ENCODE data around the gene BCKDHB.

Gene BCKDHB

DNA sequence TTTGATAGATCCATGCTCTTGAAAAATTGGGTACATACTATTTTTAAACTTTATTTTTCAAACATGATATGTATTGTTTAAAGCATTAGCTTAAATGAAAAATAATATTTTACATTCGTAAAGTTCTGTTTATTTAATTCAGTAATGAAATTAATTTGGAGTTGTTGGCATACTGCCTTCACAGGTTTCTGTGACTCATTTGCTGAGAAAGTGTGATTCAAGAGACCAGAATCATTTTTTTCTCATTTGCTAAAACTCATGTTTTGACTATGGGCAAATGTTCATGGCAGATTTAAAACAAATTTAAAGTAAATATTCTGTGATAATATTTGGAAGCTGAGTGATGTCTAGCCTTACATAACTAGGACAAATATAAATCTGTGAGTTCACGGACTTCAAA lies 230.4 kb downstream of the BCKDHB start:
- DNase-seq = no peak

DNA sequence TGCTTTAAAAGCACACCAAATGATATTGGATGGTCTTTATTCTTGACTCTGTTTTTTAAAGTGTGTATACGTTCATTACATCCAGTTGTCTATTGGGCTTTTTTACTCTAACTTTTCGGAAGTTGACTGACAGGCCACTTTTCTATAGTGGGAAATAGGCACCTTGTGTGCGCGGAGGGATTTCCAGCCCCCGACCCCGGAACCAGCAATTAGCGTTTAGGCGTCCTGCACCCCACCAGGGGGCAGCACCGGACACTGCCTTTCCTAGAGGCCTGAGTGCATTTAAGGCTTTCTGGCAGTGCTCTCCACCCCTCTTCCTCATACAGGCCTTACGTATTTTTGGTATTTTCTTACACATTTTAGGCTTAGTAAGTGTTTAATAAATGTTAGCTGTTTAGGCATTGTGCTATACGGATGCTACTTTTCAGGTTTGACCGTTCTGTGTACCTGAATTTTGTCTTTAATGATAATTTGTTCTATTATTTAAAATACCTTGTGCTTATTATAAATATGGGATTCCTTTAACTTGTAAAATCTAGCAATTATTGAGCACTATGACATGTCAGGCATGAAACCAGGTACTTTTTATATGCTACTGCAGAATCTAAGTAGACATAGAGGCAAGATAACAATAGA lies 231.8 kb downstream of the BCKDHB start:
- DNase-seq = peak; percentile 46

DNA sequence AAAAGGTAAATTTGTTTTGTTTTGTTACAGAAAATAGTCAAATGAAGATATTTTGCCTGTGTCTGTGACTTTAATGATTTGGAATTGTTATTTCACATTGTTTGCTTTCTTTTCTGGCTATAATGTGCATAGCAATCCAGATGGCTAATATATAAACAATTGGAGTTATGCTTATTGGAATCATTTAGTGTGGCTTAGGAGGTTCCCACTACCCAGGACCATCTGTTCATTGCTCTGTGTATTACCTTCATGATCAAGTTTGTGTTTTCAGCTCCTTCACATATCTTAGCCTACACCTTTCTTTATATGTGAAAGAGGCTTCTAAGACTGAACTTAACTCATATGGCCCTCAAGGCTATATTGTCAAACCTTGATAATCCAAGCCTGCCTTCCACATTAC lies 232.9 kb downstream of the BCKDHB start:
- no peak for DNase-seq

DNA sequence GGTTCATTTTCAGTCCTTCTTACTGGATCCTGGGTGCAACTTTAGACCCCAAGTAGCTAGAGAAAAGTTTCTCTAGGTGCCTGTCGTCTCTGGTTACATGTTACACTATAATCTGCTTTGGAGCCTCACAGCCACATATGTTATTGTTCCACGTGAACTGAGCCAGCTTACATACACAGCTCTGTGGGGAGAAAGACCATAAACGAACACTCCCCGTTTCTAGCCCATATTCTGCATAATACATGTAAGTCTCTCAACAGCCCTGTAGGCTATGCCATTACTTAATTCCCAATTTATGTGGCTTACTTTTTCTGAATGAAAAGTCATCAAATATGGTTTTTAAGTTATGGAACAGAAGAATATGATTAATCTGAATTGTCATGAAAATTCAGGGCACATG lies 233.8 kb downstream of the BCKDHB start:
- DNase-seq = no peak

DNA sequence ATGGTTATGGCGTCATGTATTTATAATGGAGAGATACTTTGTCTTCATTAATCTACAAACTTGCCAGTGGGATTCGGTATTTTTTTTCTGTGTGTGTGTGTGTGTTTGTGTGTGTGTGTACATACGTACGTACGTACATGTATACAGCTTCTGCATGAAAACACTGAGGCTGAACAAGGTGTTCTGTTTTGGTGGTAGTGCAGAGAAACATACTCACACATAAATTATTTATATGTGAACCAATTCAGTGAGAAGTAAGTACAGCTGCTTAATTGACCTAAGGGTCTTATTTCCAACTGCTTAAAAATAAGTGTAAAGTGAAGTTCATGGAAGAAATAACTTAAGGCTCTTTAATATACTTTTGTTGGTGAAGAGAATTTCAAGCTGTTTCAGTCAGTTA lies 234.2 kb downstream of the BCKDHB start:
- no peak for DNase-seq

DNA sequence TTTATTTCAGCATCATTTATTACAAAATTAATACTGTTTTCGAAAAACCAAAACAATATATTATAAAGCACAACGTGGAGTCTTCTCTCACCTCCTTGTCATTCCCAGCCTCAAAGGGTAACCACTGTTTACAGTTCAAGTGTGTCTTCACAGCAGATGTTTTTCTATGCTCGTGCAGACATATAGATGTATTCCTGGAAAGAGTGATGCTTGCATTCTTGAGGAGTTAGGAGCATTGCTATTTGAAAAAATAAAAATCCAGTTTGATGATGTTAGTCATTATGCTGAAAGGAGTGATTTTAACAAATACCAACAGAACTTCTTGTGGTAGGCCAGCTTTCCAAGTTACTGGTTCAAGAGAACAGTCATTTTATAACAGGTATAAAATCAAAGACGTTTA lies 234.9 kb downstream of the BCKDHB start:
- DNase-seq = no peak

DNA sequence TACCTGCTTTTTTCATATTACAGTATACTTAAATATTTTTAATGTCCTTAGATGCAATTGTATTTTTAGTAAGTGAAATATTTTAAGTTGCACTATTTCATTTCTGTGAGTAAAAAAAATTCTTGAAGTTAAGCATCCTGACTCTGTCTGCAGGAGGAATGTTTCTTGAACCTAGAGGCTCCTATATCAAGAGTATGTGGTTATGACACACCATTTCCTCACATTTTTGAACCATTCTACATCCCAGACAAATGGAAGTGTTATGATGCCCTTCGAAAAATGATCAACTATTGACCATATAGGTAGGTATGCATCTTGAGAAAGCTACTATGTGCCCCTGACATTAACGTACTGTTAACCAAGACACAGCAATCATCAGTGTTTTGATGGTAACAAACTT lies 237.0 kb downstream of the BCKDHB start:
- DNase-seq = no peak

DNA sequence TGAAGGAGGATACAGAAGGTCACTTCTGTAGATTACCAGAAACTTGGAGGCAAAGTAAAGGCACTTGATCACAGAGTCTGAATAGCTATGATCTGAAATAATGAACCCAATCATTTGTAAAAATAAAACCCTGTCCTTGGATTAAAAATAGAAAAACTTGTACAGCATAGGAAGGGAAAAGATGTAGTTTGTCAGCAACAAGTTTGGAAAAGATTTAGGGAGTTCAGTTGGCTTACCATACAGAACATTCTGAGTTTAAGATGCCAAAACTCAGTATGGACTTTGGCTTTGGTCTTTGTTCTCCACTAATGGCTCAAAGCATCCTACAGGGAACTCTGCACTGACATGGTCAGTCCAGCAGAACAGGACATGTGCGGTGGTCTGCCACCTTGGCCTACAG lies 240.6 kb downstream of the BCKDHB start:
- no peak for DNase-seq

DNA sequence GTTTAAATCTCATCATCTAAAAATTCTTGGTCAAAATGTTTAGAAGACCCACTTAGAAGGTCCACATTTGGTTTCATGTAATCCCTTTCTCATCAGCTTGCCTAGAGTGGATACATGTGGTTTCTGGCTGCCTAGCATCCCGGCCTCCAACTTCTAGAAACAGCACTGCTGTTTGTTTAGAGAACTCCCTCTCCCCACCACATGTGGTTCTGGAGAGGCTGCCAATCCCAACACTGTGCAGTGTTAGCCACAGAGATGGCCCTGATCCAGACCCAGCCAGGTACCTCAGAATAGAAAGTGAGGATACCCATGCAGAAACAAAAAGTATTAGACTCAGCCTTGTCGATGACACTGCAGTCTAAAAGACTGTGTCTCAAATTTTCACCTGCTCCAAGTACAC lies 241.8 kb downstream of the BCKDHB start:
- no peak for DNase-seq

DNA sequence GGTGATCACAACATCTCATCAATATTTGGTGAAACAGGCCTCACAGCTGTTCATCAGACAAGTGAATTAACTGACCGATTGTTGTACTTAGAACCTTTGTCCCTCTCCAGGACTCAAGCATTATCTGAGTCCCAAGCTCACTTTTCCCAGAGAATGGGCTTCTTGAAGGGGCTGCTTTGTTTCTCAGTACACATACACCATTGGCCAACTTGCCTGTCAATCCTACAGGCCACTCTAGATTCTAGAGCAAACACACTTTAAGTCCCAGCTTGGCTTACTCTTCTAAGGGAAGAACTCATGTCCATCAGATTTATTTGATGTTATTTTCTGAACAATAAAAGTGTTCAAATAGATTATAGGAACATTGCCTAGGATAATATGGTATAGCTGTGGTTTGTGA lies 249.5 kb downstream of the BCKDHB start:
- DNase-seq = no peak

DNA sequence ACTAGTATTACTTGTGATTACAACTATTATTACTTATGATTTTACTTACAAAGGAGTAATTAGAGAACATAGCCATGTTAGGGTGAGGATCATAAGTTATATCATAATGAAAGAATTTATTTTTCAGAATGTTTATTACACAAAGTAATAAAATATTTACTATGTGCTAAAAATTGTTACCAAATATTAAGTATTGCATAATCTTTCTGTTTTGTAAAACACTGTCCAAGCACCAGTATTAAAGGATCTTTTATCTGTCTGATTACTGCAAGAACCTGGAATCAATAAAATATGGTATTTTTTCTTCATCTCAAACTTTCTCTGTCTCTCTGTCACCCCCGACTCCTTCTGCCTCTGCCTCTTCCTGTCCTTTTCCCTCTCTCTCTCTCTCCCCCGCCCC lies 250.1 kb downstream of the BCKDHB start:
- no peak for DNase-seq

DNA sequence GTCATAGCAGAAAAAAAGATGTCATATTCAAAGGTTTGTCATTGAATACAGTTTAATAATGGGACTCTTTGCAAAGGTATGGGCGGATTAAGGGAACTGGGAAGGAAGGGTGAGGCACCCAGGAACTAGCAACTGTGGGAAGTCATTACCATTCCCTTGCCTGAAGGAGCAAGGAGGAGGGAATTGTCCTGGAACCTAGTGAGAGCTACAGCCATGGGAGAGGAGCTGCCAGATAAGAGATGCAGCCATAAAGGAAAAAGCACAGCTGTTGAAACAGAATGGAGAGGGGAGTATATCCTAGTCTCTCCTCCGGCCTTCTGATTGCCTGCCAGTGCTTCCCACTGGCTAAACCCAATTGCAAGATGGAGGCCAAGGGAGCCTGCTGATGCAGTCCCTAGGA lies 250.6 kb downstream of the BCKDHB start:
- no peak for DNase-seq

DNA sequence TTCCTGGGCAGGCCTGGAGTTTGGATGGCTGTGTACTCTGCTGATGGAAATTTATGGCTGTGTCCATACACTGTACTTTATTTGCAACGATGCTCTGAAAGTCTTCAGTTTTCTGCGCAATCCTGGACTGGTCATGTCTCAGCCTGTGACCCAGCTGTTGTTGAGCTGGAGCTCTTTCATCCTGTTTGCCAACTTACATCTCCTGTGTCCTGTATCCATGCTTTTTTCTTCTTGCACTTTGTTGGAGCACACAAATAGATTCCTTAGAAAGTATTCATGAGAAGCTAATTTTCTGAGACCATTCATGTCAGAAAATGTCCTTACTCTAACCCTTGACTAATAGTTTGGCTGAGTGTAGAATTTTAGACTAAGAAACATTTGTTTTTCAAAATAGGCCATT lies 251.2 kb downstream of the BCKDHB start:
- DNase-seq = no peak

DNA sequence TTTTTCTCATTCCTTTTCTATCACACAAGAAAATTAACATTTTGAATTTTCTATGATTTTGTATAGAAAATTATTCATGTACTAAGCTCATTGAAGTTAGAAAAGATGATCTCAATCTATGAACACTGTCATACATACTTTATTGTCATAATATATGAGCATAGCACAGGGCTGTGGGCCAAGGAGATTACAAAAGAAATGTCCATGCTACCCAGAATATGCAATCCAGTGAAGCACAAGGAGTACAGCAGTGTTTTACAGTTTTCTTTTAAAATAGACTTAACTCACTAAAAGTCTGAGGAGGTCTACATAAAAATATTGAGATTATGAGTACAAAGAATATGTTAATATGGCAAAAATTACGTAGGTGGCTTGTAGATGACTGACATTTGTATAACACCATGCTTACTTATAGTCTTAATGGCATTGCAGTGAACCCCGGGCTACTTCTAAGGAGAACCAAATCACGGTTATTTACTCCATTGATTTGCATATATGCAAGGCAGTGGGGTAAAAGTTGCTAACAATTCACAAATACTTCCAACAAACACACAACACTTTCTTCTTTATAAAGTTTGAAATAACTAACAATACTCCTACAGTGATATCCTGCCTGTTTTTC lies 257.1 kb downstream of the BCKDHB start:
- no peak for DNase-seq

DNA sequence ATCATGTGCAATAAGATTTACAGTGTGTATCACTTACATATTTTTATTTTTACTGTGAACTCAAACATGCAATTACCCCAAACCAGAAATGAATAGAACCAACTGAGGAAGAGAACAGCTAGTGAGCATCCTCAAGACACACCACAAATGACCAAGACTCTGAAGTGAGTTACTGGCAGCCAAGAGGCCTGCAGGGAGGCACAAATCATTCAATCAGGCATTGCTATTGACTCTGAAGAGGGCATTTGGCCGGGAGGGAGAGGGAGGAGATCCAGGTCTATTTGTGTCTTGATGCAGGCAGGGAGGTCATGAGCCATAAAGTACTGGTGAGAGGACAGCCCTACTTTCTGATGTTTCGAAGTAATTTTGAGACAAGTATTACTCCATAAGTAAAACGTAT lies 257.7 kb downstream of the BCKDHB start:
- DNase-seq = no peak

DNA sequence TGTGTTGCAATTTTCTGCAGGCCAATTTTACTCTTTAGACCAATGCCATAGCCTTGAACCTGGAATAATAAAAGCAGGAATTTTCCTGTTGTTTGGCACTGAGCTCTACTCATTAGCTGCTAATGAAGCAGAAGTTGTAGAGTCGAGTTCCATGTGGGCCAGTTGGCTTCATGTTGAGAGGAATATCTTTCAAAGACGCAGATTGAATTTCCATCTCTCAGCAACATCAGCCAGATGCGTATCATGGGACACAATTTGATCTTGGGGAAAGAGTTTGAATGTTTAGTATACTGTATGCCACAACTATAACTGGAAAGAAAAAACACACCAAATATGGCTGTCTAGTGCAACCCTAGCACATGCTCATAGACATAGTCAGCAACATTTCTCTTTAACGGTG lies 259.6 kb downstream of the BCKDHB start:
- no peak for DNase-seq

DNA sequence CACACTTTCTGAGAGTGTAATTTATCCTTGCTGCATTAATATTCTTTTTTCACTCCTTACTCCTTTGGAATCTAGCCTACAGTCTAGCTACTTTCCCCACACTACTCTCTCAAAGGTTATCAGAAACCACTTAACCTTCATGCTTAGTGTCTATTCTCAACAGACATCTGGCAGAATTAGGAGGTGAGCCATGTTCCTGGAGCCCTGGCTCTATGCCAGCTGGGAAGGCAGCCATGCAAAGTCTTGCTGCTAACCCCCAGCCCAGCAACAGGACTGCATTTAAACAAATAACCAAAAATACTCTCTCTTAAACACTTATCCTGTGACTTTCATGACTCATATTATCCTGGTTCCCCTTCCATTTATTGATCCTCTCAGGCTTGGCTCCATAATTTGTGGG lies 260.2 kb downstream of the BCKDHB start:
- DNase-seq = no peak

DNA sequence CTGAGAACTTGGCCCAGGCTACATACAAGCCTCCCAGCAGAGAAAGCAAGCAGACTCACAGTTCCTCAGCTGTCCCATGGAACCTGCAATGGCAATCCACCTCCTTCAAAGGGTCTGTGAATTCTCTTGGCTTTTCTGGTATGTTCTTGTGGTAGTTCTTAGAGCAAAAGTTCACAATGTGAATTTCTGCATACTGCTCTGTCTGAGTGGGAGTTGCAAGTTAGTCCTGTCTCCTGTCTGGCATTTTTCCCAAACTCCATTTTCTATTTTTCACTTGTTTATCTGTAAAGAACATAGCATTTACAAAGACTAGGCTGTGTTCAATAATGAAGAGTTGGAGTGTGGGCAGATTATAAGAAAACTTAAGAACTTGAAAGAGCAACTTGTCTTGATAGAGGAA lies 269.9 kb downstream of the BCKDHB start:
- DNase-seq = no peak

DNA sequence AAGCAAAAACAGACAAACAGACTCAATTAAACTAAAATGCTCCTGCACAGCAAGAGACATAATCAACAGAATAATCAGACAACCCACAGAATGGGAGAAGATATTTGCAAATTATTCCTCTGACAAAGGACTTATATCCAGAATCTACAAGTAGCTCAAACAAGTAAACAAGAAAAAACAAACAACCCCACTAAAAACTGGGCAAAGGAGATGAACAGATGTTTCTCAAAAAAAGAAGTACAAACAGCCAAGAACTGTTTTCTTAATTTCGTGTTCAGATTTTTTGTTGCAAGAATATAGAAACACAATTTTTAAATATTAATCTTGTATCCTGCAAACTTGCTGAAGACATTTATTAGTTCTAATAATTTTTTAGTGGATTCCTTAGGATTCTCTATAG lies 274.1 kb downstream of the BCKDHB start:
- DNase-seq = no peak

DNA sequence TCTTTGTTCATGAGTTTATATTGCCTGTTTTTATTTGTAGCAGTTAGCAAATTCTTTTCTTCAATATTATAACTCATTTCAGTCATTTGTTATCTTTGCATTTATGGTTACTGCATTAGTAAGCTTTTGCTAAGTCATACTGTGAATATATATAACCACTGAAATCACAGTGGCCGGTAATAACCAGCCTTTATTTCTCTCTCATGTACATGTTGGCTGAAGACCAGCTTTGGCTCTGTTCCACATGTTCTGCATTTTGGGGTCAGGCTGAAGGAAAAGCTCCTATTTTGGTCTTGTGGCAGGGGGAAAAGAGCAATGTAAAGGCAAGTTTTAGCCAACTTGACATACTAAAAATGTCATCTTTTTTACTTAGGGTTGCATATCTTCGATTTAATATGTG lies 276.3 kb downstream of the BCKDHB start:
- no peak for DNase-seq

DNA sequence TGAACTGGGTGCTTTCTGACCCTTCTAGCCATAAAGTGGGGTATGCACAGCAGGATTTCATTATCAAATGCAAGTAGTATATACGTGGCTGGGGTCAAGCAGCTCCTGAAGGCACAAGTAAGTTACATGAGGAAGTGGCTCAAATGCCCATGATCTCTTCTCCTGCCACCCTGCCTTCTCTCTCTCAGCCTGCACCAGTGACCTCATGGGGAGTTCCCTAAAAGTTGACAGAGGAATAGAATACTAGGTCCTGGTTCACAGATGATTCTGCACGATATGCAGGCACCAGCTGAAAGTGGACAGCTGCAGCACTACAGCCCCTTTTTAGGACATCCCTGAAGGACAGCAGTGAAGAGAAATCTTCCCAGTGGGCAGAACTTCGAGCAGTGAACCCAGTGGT lies 282.0 kb downstream of the BCKDHB start:
- DNase-seq = no peak

All from activated effector memory CD4-positive, alpha-beta T cell treated with Interleukin-2 at 50 U/mL for 16 hours (primary cell).